Vagina (tissue), 2 donors: ENCODE data around the gene HOXB7.

Source experiments
- POLR2A ChIP-seq, 2 donors: fragments of 450-650 bp; IDR thresholded peaks; one replicate each; pipeline ENCODE4 v1.6.1; 2017; ENCODE audit warnings: antibody characterized with exemption in 2 of 2, mild to moderate bottlenecking in 2 of 2, moderate library complexity in 2 of 2
- POLR2AphosphoS5 ChIP-seq, 2 donors: sonication (generic); formaldehyde crosslinking; IDR thresholded peaks; one replicate each; pipeline ENCODE4 v1.9.0; 2017; ENCODE audit warnings: antibody characterized with exemption in 2 of 2, mild to moderate bottlenecking in 2 of 2, low read depth in 1 of 2; ENCODE audit not compliant: insufficient read depth in 1 of 2
- TF ChIP-seq, protein P1 (sequence below), 3 experiments: fragments of 450-650 bp in 2 of 3; fragments of 200-600 bp in 1 of 3; sonication (generic) in 1 of 3; IDR thresholded peaks; one replicate each; pipeline ENCODE4 v1.5.1; 2017 to 2019; ENCODE audit warnings: antibody characterized with exemption in 3 of 3, mild to moderate bottlenecking in 2 of 3, moderate library complexity in 2 of 3

- TF ChIP-seq, protein P1, sequence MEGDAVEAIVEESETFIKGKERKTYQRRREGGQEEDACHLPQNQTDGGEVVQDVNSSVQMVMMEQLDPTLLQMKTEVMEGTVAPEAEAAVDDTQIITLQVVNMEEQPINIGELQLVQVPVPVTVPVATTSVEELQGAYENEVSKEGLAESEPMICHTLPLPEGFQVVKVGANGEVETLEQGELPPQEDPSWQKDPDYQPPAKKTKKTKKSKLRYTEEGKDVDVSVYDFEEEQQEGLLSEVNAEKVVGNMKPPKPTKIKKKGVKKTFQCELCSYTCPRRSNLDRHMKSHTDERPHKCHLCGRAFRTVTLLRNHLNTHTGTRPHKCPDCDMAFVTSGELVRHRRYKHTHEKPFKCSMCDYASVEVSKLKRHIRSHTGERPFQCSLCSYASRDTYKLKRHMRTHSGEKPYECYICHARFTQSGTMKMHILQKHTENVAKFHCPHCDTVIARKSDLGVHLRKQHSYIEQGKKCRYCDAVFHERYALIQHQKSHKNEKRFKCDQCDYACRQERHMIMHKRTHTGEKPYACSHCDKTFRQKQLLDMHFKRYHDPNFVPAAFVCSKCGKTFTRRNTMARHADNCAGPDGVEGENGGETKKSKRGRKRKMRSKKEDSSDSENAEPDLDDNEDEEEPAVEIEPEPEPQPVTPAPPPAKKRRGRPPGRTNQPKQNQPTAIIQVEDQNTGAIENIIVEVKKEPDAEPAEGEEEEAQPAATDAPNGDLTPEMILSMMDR (IDR thresholded peaks at IDR 0.05), result no peak
- TF ChIP-seq POLR2AphosphoS5 (IDR thresholded peaks at IDR 0.05; ENCODE audit: insufficient read depth in 1 of 2, low read depth in 1 of 2) (no peak), POLR2A (IDR thresholded peaks at IDR 0.05) (no peak)
These were observed 35.6 kb upstream of the HOXB7 start for GRCh38 chr17:48646183-48647102.
